SU-DHL-6 (cell line): ENCODE data around the gene ANXA6.

ENCODE experiments used
- EZH2phosphoT487 ChIP-seq: fragments of 200-600 bp; sonication (generic), shearing (Covaris generic); conservative IDR thresholded peaks from 2 replicates; pipeline ENCODE4 v1.6.1; 2018; ENCODE audit warnings: mild to moderate bottlenecking, antibody characterized with exemption, low read length, moderate library complexity, mixed read lengths
- TF ChIP-seq, protein P1 (sequence below): fragments of 200-600 bp; sonication (generic); IDR thresholded peaks from one replicate; pipeline ENCODE4 v1.5.1; 2017; ENCODE audit warnings: antibody characterized with exemption, mild to moderate bottlenecking, low read length, moderate library complexity; ENCODE audit not compliant: insufficient read depth, poor library complexity, severe bottlenecking

DNA sequence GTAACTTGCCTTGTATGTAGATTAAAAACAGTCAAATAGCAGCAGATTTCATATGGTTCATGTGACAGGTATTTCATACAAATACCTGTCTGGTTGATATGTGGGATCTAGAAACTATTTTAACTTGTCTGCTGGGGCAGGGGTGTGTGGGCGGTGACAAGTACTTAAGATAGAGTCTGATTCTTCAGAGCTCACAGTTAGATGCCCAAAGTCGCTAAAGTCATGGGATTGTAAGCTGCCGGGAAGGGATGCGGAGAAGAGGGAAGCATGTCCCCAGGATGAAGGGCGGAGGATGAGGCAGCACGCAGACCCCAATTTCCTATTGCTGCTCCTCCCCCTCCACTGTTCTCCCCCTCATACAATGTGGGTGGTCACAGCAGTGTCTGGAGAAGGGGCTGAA is 13.3 kb downstream of the ANXA6 start:
- TF ChIP-seq, protein P1, sequence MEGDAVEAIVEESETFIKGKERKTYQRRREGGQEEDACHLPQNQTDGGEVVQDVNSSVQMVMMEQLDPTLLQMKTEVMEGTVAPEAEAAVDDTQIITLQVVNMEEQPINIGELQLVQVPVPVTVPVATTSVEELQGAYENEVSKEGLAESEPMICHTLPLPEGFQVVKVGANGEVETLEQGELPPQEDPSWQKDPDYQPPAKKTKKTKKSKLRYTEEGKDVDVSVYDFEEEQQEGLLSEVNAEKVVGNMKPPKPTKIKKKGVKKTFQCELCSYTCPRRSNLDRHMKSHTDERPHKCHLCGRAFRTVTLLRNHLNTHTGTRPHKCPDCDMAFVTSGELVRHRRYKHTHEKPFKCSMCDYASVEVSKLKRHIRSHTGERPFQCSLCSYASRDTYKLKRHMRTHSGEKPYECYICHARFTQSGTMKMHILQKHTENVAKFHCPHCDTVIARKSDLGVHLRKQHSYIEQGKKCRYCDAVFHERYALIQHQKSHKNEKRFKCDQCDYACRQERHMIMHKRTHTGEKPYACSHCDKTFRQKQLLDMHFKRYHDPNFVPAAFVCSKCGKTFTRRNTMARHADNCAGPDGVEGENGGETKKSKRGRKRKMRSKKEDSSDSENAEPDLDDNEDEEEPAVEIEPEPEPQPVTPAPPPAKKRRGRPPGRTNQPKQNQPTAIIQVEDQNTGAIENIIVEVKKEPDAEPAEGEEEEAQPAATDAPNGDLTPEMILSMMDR: no peak
- no peak for TF ChIP-seq EZH2phosphoT487
